GM23248 (cell line): Measurements from ENCODE around the gene MAPK4. TPM values are rescaled to one million over a fixed set of nuclear protein-coding genes. Genes with fewer than 3 reads are reported as not detected.

Experiments used
- DNase-seq: peaks from one replicate; pipeline ENCODE4 v3.0.0-alpha.2; 2015
- H2AFZ ChIP-seq: fragments of 200-600 bp; sonication (generic); 2 replicates; pipeline ENCODE4 v1.6.1; 2016; ENCODE audit warnings: antibody characterized with exemption
- H3F3A ChIP-seq: fragments of 200-600 bp; sonication (generic); 2 replicates; pipeline ENCODE4 v1.6.1; 2016; ENCODE audit warnings: mild to moderate bottlenecking, antibody characterized with exemption, mixed run types; ENCODE audit not compliant: insufficient read depth
- H3K27ac ChIP-seq: fragments of 200-600 bp; sonication (generic); 2 replicates; pipeline ENCODE4 v1.5.1; 2016; ENCODE audit warnings: mild to moderate bottlenecking
- H3K27me3 ChIP-seq: fragments of 200-600 bp; sonication (generic); replicated peaks from 2 replicates; pipeline ENCODE4 v1.6.1; 2016; ENCODE audit warnings: mild to moderate bottlenecking; ENCODE audit not compliant: insufficient read depth
- H3K36me3 ChIP-seq: fragments of 200-600 bp; sonication (generic); 2 replicates; pipeline ENCODE4 v1.6.1; 2016; ENCODE audit warnings: low read depth, mild to moderate bottlenecking
- H3K4me1 ChIP-seq: fragments of 200-600 bp; sonication (generic); 2 replicates; pipeline ENCODE4 v1.6.1; 2016; ENCODE audit warnings: mild to moderate bottlenecking; ENCODE audit not compliant: insufficient read depth
- H3K4me2 ChIP-seq: fragments of 200-600 bp; sonication (generic); one replicate; pipeline ENCODE4 v1.6.1; 2016; ENCODE audit warnings: mild to moderate bottlenecking; ENCODE audit not compliant: unreplicated experiment
- H3K4me3 ChIP-seq: fragments of 200-600 bp; sonication (generic); 2 replicates; pipeline ENCODE4 v1.5.1; 2016; ENCODE audit warnings: mild to moderate bottlenecking
- H3K79me2 ChIP-seq: fragments of 200-600 bp; sonication (generic); 2 replicates; pipeline ENCODE4 v1.6.1; 2016; ENCODE audit warnings: mild to moderate bottlenecking; ENCODE audit not compliant: insufficient read depth
- H3K9ac ChIP-seq: fragments of 200-600 bp; sonication (generic); 2 replicates; pipeline ENCODE4 v1.6.1; 2016; ENCODE audit warnings: mild to moderate bottlenecking
- H3K9me2 ChIP-seq: fragments of 200-600 bp; sonication (generic); 2 replicates; pipeline ENCODE4 v1.6.1; 2016; ENCODE audit warnings: mixed run types, mild to moderate bottlenecking, moderate library complexity; ENCODE audit not compliant: insufficient read depth
- H3K9me3 ChIP-seq: fragments of 200-600 bp; sonication (generic); one replicate; pipeline ENCODE4 v1.6.1; 2017; ENCODE audit warnings: low read depth
- H4K20me1 ChIP-seq: fragments of 200-600 bp; sonication (generic); 2 replicates; pipeline ENCODE4 v1.6.0; 2016; ENCODE audit not compliant: insufficient read depth
- EZH2 ChIP-seq: fragments of 200-600 bp; sonication (generic); IDR thresholded peaks from 2 replicates; pipeline ENCODE4 v1.6.1; 2018; ENCODE audit warnings: antibody characterized with exemption, mild to moderate bottlenecking; ENCODE audit not compliant: insufficient read depth, poor library complexity, severe bottlenecking
- EZH2phosphoT487 ChIP-seq: fragments of 200-600 bp; sonication (generic); IDR thresholded peaks from 2 replicates; pipeline ENCODE4 v1.6.1; 2018; ENCODE audit warnings: antibody characterized with exemption, moderate library complexity, mild to moderate bottlenecking, low read depth; ENCODE audit not compliant: insufficient read depth
- WGBS, 2 experiments: methylation state at CpG; one replicate each; pipeline ENCODE4 v1.1.6; 2015 to 2017; ENCODE audit warnings: low lambda C conversion rate in 2 of 2, low coverage in 1 of 2; ENCODE audit errors: missing lambda C conversion rate in 2 of 2; 5-methylcytosine and 5-hydroxymethylcytosine counted together
- in situ Hi-C: fragments of 300-500 bp; cut with MboI; formaldehyde crosslinking; loops from 2 replicates; pipeline ENCODE4 v1.15.0; 2020
- polyA plus RNA-seq: library from polyadenylated mRNA; unstranded; fragments of >200 nt; fragmentation: Nextera tagmentation; extraction: Ambion mirVana; gene quantifications from 2 replicates; pipeline ENCODE4 v1.2.1, GENCODE V29; 2016
- total RNA-seq: library from RNA; depleted of rRNA; stranded (reverse); fragments of >200 nt; shearing (Covaris generic); gene quantifications from 2 replicates; pipeline ENCODE4 v1.2.3, GENCODE V29; 2014

Gene MAPK4
- total and polyA plus RNA-seq, 2 experiments from 2014 or later = 0.22 TPM; not detected in 1

GRCh38 chr18:50656841-50657470 is 97.1 kb downstream of the MAPK4 start:
- Histone ChIP-seq H3K79me2 (no peaks in the 10 kb centered on the region), H3K9me3 (no peaks in the 10 kb centered on the region), H3K4me2 (no peak overlapping the region), H3K27ac (no peak overlapping the region), H3F3A (no peaks in the 10 kb centered on the region), H3K9me2 (no peaks in the 10 kb centered on the region), H3K27me3 (no peaks in the 10 kb centered on the region), H2AFZ (no peak overlapping the region), H3K4me1 (no peaks in the 10 kb centered on the region), H3K4me3 (no peak overlapping the region), H3K9ac (no peak overlapping the region), H4K20me1 (no peaks in the 10 kb centered on the region), H3K36me3 (no peaks in the 10 kb centered on the region)
- WGBS, 2 experiments = 40 to 47% methylated on average over 8 of the region's 8 CpGs
- TF ChIP-seq EZH2 (no peak), EZH2phosphoT487 (no peak)
- in situ Hi-C loops = no loop called here
- DNase-seq = no peak

GRCh38 chr18:50658601-50659000 is 98.7 kb downstream of the MAPK4 start:
- Histone ChIP-seq H3K27ac (no peak overlapping the region), H3K9me3 (no peaks in the 10 kb centered on the region), H3K79me2 (no peaks in the 10 kb centered on the region), H2AFZ (no peak overlapping the region), H3K9me2 (no peaks in the 10 kb centered on the region), H3K4me1 (no peaks in the 10 kb centered on the region), H3K4me3 (no peak overlapping the region), H3K36me3 (no peaks in the 10 kb centered on the region), H3K9ac (no peak overlapping the region), H4K20me1 (no peaks in the 10 kb centered on the region), H3F3A (no peaks in the 10 kb centered on the region), H3K4me2 (no peak overlapping the region), H3K27me3 (no peaks in the 10 kb centered on the region)
- TF ChIP-seq EZH2phosphoT487 (no peak), EZH2 (no peak)
- WGBS, 2 experiments = 26 to 37% methylated on average over 5 of the region's 5 CpGs
- no peak for DNase-seq
- in situ Hi-C loops = no loop called here

- no peaks in the 10 kb centered on the region for H3K79me2 ChIP-seq
- H3K36me3 ChIP-seq = no peaks in the 10 kb centered on the region
- no peak overlapping the region for H2AFZ ChIP-seq
- 27% methylated on average over 13 of the region's 13 CpGs for WGBS, 2 experiments
- no peak overlapping the region for H3K27ac ChIP-seq
- peak; percentile 57 for DNase-seq
- H4K20me1 ChIP-seq = no peaks in the 10 kb centered on the region
- H3K27me3 ChIP-seq = no peaks in the 10 kb centered on the region
- in situ Hi-C loops = no loop called here
- no peak overlapping the region for H3K9ac ChIP-seq
- no peaks in the 10 kb centered on the region for H3F3A ChIP-seq
- H3K9me3 ChIP-seq = no peaks in the 10 kb centered on the region
- no peaks in the 10 kb centered on the region for H3K4me1 ChIP-seq
- H3K4me3 ChIP-seq = no peak overlapping the region
- no peak overlapping the region for H3K4me2 ChIP-seq
- TF ChIP-seq EZH2phosphoT487 (no peak), EZH2 (no peak)
- no peaks in the 10 kb centered on the region for H3K9me2 ChIP-seq
These were observed 99.5 kb downstream of the MAPK4 start for GRCh38 chr18:50659091-50660003.

GRCh38 chr18:50661013-50661412 is 101.1 kb downstream of the MAPK4 start:
- no peaks in the 10 kb centered on the region for H3K79me2 ChIP-seq
- H3K9me2 ChIP-seq = no peaks in the 10 kb centered on the region
- no peaks in the 10 kb centered on the region for H4K20me1 ChIP-seq
- WGBS, 2 experiments = 0 to 10% methylated on average over 1 of the region's 1 CpG
- H3K4me2 ChIP-seq = no peak overlapping the region
- no peak overlapping the region for H3K27ac ChIP-seq
- H3K9ac ChIP-seq = no peak overlapping the region
- no peaks in the 10 kb centered on the region for H3F3A ChIP-seq
- no peak overlapping the region for H3K4me3 ChIP-seq
- in situ Hi-C loops = no loop called here
- no peak overlapping the region for H2AFZ ChIP-seq
- TF ChIP-seq EZH2phosphoT487 (no peak), EZH2 (no peak)
- no peaks in the 10 kb centered on the region for H3K4me1 ChIP-seq
- H3K27me3 ChIP-seq = no peaks in the 10 kb centered on the region
- H3K9me3 ChIP-seq = no peaks in the 10 kb centered on the region
- DNase-seq = no peak
- no peaks in the 10 kb centered on the region for H3K36me3 ChIP-seq
